Measurements from ENCODE around the gene AEBP1.
A peak's percentile ranks its signal among the peaks of the same experiment; 100 is the strongest.

The AEBP1 gene

DNA sequence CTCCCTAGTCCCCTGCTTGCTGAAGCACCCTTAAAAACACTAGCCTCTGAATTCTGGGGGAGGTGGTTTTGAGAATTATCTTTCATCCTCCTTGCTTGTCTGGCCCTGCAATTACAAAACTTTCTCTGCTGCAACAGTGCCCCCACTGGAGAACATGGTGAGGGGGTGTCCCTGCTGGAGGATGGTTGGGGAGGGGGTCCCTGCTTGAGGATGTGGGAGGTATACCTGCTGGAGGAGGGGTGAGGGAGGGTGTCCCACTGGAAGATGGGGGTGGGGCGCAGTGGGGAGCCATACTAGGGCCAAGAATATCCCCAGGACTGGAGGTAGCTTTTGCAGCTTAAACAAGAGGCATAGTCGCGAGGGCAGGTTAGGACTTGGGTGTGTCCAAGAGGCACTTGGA, 18.6 kb upstream of the AEBP1 start:
- DNase-seq, result no peak

DNA sequence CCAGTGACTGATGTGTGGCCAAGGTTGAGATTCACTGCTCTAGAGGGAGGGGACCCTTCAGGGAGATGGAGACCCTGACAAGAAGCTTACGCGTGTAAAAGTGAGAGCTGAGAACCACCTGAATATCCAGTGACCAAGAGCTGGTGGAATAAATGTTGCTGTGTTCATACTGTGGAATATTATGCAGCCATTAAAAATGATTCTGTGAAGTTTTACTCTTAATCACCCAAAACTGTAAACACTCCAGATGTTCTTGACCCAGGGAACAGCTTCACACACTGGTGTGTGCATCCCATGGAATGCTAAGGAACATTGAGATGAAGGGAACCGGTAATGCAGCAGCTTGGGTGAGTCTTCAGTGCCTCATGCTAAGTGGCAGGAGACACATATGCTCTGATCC, 17.5 kb upstream of the AEBP1 start:
- DNase-seq, result no peak

DNA sequence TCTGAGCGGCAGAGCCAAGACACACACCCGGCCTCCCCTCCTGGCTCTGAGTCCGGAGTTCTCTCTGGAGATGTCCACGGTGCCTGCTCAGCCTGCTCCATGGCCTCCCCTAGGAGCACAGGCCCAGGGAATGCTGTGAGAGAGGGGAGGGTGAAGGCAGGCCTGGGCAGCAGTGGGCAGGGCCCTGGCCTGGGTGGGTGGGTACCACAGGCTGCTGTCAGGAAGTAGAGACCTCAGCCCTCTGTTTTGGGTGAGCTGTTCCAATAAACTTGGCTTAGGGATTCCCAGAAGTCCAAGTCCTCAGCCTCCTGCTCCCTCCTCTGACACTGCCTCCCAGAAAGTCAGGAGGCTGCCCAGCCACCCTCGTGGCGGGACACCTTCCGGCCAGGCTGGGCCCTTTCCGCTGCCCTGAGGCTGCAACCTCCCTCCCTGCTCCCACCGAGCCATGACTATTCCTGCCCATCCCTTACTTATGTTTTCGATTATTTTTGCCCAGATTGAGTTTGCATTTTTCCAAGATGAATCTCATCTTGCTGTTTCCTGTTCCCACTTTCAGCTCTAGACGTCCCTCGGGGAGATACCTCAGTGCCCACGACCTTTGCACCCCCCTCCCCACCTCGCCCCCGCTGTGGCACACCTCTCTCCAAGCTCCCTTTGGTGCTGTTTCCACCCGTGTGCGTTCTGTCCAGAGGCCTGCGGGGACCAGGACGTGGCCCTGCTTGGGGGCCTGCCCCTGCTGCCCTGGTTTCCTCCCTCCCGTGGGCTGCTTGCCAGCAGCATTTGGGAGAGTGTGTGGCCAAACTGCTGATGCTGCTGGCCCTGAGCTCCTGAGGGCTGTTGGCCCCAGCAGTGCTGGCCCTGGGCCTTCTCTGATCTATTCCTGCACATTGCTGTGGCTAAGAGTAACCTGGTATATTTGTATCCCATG, 16.0 kb upstream of the AEBP1 start:
- DNase-seq, result peak in 7 of 14 donors; percentile 29 to 76 (median 60)

DNA sequence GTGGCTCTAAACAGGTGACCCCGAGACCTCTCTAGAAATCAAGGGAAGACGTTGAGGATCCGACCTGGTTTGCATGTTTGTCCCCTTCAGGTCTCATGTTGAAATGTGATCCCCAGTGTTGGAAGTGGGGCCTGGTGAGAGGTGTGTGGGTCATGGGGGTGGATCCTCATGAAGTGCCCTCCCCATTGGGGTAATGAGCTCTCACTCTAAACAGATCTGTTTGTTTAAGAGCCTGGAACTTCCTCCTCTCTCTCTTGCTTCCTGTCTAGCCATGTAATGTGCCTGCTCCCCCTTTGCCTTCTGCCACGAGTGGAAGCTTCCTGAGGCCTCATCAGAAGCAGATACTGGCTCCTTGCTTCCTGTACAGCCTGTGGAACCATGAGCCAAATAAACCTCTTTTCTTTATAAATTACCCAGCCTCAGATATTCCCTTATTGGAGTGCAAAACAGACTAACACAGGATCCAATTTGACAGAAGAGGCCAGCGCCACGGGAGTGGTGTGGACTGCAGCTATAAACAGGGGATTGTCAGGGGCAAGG, 11.0 kb upstream of the AEBP1 start:
- no peak for DNase-seq

GRCh38 chr7:44094365-44094764, 9.8 kb upstream of the AEBP1 start:
- no peak for DNase-seq

GRCh38 chr7:44094883-44095592, 9.1 kb upstream of the AEBP1 start:
- DNase-seq, result no peak

DNA sequence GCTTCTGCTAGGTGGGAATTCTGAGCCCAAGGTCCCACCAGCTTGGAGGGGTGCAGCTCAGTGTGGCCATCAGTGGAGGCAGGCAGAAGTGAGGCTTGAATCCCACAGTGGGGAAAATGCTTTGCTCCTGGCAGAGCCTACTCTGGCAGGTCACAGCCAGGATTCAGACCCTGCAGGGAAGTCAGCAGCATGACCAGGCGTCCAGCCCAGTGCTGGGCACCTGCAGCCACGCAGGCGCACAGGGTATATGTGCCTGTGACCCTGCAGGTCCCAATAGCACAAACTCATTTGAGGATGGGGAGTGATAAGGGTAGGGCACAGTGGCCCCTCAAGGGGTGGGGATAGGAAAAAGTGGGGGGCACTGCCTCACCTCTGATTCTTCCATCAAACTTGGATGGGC, 8.4 kb upstream of the AEBP1 start:
- DNase-seq, result no peak

GRCh38 chr7:44096326-44096881, 7.7 kb upstream of the AEBP1 start:
- DNase-seq, result no peak

- no peak for DNase-seq
Measured at GRCh38 chr7:44097064-44097932, 6.8 kb upstream of the AEBP1 start.

DNA sequence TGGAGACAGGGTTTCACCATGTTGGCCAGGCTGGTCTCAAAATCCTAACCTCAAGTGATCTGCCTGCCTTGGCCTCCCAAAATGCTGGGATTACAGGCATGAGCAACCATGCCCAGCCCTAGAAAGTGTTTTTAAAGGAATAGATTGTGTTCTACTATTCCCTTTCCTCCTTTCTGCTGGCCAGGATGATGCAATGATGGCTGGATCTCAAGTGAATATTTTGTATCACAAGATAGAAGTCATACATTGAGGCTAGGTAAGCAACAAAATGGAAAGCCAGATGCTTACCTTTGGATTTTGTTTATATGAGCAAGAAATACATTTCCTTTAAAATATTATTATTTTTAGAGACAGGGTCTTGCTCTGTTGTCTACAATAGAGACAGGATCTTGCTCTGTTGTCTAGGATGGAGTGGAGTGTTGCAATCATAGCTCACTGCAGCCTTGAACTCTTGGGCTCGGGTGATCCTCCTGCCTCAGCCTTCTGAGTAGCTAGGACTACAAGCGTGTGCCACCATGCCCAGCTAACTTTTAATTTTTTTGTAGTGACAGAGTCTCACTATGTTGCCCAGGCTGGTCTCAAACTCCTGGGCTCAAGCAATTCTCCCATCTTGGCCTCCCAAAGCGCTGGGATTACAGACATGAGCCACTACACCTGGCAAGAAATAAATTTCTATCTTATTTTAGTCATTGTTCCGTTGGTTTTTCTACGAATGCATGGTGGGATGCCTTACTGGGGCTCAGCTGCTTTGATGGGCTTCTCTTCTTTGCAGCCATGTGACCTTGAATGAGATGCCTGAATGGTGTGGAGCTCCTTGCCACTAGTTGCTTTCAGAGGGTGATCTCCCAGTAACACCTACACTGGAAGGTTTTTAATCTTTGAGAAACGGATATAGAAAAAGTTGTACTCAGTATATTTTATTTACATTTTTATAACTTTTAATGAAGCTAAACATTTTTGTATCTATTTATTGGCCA, 5.8 kb upstream of the AEBP1 start:
- DNase-seq, result no peak

DNA sequence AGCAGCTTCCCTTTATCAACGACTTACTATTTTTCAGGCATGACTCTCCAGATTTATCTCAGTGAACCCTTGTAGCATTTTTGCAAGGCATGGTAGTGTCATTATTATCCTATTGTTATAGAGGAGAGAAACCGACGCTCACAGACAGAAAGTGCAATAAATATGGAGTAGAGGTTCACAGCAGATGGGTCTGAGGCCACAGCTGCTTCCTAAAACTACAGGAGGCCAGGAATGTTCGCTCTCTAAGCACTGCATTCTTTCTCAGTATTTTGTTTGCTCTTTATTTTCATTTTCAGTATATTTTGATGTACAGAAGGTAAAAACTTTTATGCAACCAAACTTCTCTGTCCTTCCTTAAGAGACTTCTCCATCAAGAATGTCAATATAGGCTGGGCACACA, 4.5 kb upstream of the AEBP1 start:
- no peak for DNase-seq

GRCh38 chr7:44100458-44101302, 3.5 kb upstream of the AEBP1 start:
- peak in 2 of 14 donors; percentile 44 to 84 for DNase-seq

GRCh38 chr7:44101303-44101965, 2.7 kb upstream of the AEBP1 start:
- no peak for DNase-seq

GRCh38 chr7:44101966-44102845, 1.9 kb upstream of the AEBP1 start:
- DNase-seq, result peak in 2 of 14 donors; percentile 32 to 70

- DNase-seq, result no peak
Measured at GRCh38 chr7:44102846-44103565, 1.1 kb upstream of the AEBP1 start.

DNA sequence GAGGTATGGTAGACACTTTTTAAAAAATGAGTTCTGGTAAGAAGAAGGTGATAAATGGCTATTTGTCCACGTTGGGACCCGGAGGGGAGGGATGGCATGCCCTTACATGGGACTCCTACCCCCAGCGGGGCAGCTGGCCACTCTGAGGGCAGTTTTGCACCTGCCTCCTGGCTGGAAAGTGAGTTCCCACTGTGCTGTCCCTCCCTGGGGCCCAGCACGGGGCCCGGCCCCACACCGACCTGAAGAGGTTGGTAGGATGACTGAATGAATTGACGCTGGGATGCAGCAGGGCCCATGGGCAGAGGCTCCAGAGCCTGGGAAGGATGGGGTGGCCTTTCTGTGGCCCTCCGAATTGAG, 601 bp upstream of the AEBP1 start:
- no peak for DNase-seq

Data from C1 segment of cervical spinal cord (tissue), 14 donors.